Measurements from ENCODE around the gene PTPRJ. TPM values are rescaled to one million over a fixed set of nuclear protein-coding genes. Genes with fewer than 3 reads are reported as not detected.

The PTPRJ gene
- total and polyA plus RNA-seq, 2 experiments from 2014 or later: 8.9 to 12.4 TPM

GRCh38 chr11:48114740-48115139, 134.4 kb downstream of the PTPRJ start:
- H3K27me3 ChIP-seq: no peaks in the 10 kb centered on the region
- H3K36me3 ChIP-seq: no peaks in the 10 kb centered on the region
- no peak for DNase-seq (ENCODE audit: low read depth in 1 of 2, low spot score in 1 of 2)
- no peak for TF ChIP-seq CTCF (IDR thresholded peaks at IDR 0.05; ENCODE audit: low read depth, low read length)
- H3K27ac ChIP-seq: no peak overlapping the region
- no peaks in the 10 kb centered on the region for H3K9me3 ChIP-seq (ENCODE audit: low read depth)
- no peak overlapping the region for H3K4me3 ChIP-seq
- peaks cover 3% of the 10 kb centered on the region for H3K4me1 ChIP-seq (ENCODE audit: low read depth)

GRCh38 chr11:48116437-48117228, 136.3 kb downstream of the PTPRJ start:
- no peaks in the 10 kb centered on the region for H3K36me3 ChIP-seq
- TF ChIP-seq CTCF (IDR thresholded peaks at IDR 0.05; ENCODE audit: low read depth, low read length): peak; percentile 58
- no peaks in the 10 kb centered on the region for H3K4me1 ChIP-seq (ENCODE audit: low read depth)
- no peaks in the 10 kb centered on the region for H3K27me3 ChIP-seq
- H3K27ac ChIP-seq: no peak overlapping the region
- no peak overlapping the region for H3K4me3 ChIP-seq
- H3K9me3 ChIP-seq (ENCODE audit: low read depth): no peaks in the 10 kb centered on the region
- peak in 1 of 2 donors; percentile 41 for DNase-seq (ENCODE audit: low read depth in 1 of 2, low spot score in 1 of 2)

GRCh38 chr11:48122246-48122645, 141.9 kb downstream of the PTPRJ start:
- Histone ChIP-seq H3K27ac (no peak overlapping the region), H3K4me1 (ENCODE audit: low read depth) (peaks cover 2% of the 10 kb centered on the region), H3K36me3 (no peaks in the 10 kb centered on the region), H3K9me3 (ENCODE audit: low read depth) (no peaks in the 10 kb centered on the region), H3K4me3 (no peak overlapping the region), H3K27me3 (no peaks in the 10 kb centered on the region)
- DNase-seq (ENCODE audit: low read depth in 1 of 2, low spot score in 1 of 2): no peak
- TF ChIP-seq CTCF (IDR thresholded peaks at IDR 0.05; ENCODE audit: low read depth, low read length): no peak

GRCh38 chr11:48122656-48123055, 142.3 kb downstream of the PTPRJ start:
- Histone ChIP-seq H3K9me3 (ENCODE audit: low read depth) (no peaks in the 10 kb centered on the region), H3K4me1 (ENCODE audit: low read depth) (peaks cover 2% of the 10 kb centered on the region), H3K27ac (no peak overlapping the region), H3K36me3 (no peaks in the 10 kb centered on the region), H3K27me3 (no peaks in the 10 kb centered on the region), H3K4me3 (no peak overlapping the region)
- TF ChIP-seq CTCF (IDR thresholded peaks at IDR 0.05; ENCODE audit: low read depth, low read length): no peak
- no peak for DNase-seq (ENCODE audit: low read depth in 1 of 2, low spot score in 1 of 2)

- no peaks in the 10 kb centered on the region for H3K36me3 ChIP-seq
- H3K27ac ChIP-seq: no peak overlapping the region
- H3K27me3 ChIP-seq: no peaks in the 10 kb centered on the region
- no peak overlapping the region for H3K4me3 ChIP-seq
- no peak for DNase-seq (ENCODE audit: low read depth in 1 of 2, low spot score in 1 of 2)
- H3K4me1 ChIP-seq (ENCODE audit: low read depth): peaks cover 2% of the 10 kb centered on the region
- no peaks in the 10 kb centered on the region for H3K9me3 ChIP-seq (ENCODE audit: low read depth)
- TF ChIP-seq CTCF (IDR thresholded peaks at IDR 0.05; ENCODE audit: low read depth, low read length): no peak
Measured at GRCh38 chr11:48123254-48123875, 143.0 kb downstream of the PTPRJ start.

All from cardiac muscle cell (in vitro differentiated cells and primary cell).